ENCODE measurements around the gene PRKCA. TPM values are rescaled to one million over a fixed set of nuclear protein-coding genes. Genes with fewer than 3 reads are reported as not detected.

Gene PRKCA
- total RNA-seq, 1 experiment from 2014 or later: 20.7 TPM

DNA sequence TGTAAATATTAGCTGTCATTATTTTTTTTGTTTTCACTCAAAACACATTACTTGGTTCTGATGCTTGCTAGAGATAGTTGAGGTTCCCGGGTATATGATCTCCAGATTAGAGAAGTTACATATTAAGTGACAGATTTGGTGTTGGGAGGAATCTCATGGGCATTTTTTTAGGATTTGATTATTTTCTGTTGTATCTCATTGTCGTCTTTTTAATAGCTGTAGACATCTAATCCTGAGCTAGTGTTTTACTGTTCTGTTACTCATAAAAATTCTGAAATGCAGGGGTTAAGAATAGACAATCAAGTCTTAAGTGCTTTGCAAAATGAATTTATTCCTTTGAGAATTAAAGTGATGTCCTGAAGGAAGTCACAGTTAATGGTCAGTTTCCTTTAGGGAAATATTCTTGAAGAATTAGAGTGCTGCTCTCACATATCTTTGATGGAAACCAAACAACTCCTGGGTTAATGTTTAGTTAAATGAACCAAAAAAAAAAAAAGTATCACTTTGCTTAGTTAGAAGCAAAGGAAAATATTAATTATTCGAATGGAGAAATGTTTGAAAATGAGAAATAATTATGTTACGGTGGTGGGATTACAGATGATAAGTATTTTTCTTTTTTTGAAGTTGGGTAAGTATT lies 280.8 kb downstream of the PRKCA start:
- TF ChIP-seq, protein P1, sequence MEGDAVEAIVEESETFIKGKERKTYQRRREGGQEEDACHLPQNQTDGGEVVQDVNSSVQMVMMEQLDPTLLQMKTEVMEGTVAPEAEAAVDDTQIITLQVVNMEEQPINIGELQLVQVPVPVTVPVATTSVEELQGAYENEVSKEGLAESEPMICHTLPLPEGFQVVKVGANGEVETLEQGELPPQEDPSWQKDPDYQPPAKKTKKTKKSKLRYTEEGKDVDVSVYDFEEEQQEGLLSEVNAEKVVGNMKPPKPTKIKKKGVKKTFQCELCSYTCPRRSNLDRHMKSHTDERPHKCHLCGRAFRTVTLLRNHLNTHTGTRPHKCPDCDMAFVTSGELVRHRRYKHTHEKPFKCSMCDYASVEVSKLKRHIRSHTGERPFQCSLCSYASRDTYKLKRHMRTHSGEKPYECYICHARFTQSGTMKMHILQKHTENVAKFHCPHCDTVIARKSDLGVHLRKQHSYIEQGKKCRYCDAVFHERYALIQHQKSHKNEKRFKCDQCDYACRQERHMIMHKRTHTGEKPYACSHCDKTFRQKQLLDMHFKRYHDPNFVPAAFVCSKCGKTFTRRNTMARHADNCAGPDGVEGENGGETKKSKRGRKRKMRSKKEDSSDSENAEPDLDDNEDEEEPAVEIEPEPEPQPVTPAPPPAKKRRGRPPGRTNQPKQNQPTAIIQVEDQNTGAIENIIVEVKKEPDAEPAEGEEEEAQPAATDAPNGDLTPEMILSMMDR (IDR thresholded peaks at IDR 0.05; ENCODE audit: unreplicated experiment): no peak
- no TSS peak for BruUV-seq (replicated peaks)
- H3K27me3 Mint-ChIP-seq (ENCODE audit: insufficient read depth, unreplicated experiment): no peaks in the 10 kb centered on the region
- no peaks in the 10 kb centered on the region for H3K9me3 Mint-ChIP-seq (ENCODE audit: unreplicated experiment)
- no peak overlapping the region for H3K4me3 Mint-ChIP-seq (ENCODE audit: unreplicated experiment)
- H3K36me3 Mint-ChIP-seq (ENCODE audit: insufficient read depth, unreplicated experiment): no peaks in the 10 kb centered on the region
- DNase-seq (ENCODE audit: unreplicated experiment): no peak
- ChIA-PET POLR2A (no interaction called here), CTCF (no interaction called here)
- intact Hi-C loops (cut with micrococcal nuclease): no loop called here
- peaks cover 6% of the 10 kb centered on the region for H3K4me1 Mint-ChIP-seq (ENCODE audit: insufficient read depth, unreplicated experiment)
- no peak overlapping the region for H3K27ac Mint-ChIP-seq (ENCODE audit: low read depth, unreplicated experiment)

DNA sequence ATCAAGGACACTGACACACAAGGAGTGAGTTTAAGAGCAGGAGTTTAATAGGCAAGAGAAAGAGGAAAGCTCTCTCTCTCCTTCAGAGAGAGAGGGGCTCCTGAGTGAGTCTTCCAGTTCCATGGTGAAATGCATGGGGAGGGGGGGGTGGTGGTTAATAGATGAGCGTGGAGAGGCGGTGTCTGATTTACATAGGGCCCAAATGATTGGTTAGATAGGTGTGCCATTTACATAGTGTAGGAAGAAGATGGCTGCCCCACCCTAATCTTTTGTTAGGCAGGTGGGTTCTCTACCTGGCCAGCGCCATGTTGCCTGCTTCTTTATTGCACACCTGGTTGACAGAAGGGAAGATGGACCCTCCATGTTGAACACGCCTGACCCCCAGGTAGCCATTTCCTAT lies 282.5 kb downstream of the PRKCA start:
- BruUV-seq (replicated peaks): no TSS peak
- Mint-ChIP-seq H3K4me3 (ENCODE audit: unreplicated experiment) (no peak overlapping the region), H3K36me3 (ENCODE audit: insufficient read depth, unreplicated experiment) (no peaks in the 10 kb centered on the region), H3K27me3 (ENCODE audit: insufficient read depth, unreplicated experiment) (no peaks in the 10 kb centered on the region), H3K4me1 (ENCODE audit: insufficient read depth, unreplicated experiment) (no peaks in the 10 kb centered on the region), H3K27ac (ENCODE audit: low read depth, unreplicated experiment) (no peak overlapping the region), H3K9me3 (ENCODE audit: unreplicated experiment) (no peaks in the 10 kb centered on the region)
- DNase-seq (ENCODE audit: unreplicated experiment): no peak
- CTCF ChIA-PET: no interaction called here
- POLR2A ChIA-PET: no interaction called here
- intact Hi-C loops (cut with micrococcal nuclease): no loop called here
- TF ChIP-seq, protein P1 (IDR thresholded peaks at IDR 0.05; ENCODE audit: unreplicated experiment): no peak

DNA sequence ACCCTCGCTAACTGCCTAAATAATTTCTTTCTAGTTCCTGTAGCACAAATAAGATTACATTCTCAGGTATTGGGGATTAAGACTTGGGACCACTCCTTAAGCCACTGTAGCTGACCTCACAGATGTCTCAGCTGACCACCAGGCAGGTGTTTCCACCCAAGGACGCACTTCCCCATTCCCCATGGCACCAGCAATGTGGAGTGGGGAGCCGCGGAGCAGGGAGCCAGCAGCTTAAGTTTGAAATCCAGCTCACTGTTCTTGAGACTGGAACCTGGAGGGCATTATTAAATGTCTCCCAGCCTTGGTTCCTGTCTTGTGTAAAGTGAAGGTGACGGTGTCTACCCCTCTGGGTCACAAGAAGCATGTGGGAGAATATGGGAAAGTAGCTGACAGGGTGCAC lies 283.1 kb downstream of the PRKCA start:
- no peak for DNase-seq (ENCODE audit: unreplicated experiment)
- no peaks in the 10 kb centered on the region for H3K36me3 Mint-ChIP-seq (ENCODE audit: insufficient read depth, unreplicated experiment)
- intact Hi-C loops (cut with micrococcal nuclease): no loop called here
- H3K9me3 Mint-ChIP-seq (ENCODE audit: unreplicated experiment): no peaks in the 10 kb centered on the region
- TF ChIP-seq, protein P1 (IDR thresholded peaks at IDR 0.05; ENCODE audit: unreplicated experiment): no peak
- POLR2A ChIA-PET: no interaction called here
- no TSS peak for BruUV-seq (replicated peaks)
- H3K4me1 Mint-ChIP-seq (ENCODE audit: insufficient read depth, unreplicated experiment): no peaks in the 10 kb centered on the region
- no peaks in the 10 kb centered on the region for H3K27me3 Mint-ChIP-seq (ENCODE audit: insufficient read depth, unreplicated experiment)
- no peak overlapping the region for H3K27ac Mint-ChIP-seq (ENCODE audit: low read depth, unreplicated experiment)
- CTCF ChIA-PET: no interaction called here
- H3K4me3 Mint-ChIP-seq (ENCODE audit: unreplicated experiment): no peak overlapping the region

DNA sequence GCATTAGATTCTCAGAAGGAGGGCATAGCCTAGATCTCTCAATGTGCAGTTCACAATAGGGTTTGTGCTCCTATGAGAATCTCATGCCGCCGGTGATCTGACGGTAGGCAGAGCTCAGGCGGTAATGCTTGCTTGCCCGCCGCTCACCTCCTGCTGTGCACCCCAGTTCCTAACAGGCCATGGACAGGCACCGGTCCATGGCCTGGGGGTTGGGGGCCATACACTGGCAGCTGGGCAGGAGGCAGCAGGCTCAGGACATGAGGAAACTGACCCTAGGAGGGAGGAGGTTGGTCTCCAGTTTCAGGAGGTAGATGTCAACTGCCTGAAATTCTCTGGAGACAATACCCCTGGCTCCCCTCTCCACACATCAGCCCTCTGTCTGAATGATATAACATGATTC lies 287.5 kb downstream of the PRKCA start:
- H3K36me3 Mint-ChIP-seq (ENCODE audit: insufficient read depth, unreplicated experiment): no peaks in the 10 kb centered on the region
- no peaks in the 10 kb centered on the region for H3K27me3 Mint-ChIP-seq (ENCODE audit: insufficient read depth, unreplicated experiment)
- no TSS peak for BruUV-seq (replicated peaks)
- TF ChIP-seq, protein P1 (IDR thresholded peaks at IDR 0.05; ENCODE audit: unreplicated experiment): no peak
- POLR2A ChIA-PET: interaction anchor here (0.6 kb wide), 2 partner anchors 49 to 283 kb away, joined by 3 to 4 read pairs; no protein-coding TSS in a partner anchor
- no peak overlapping the region for H3K4me3 Mint-ChIP-seq (ENCODE audit: unreplicated experiment)
- no peaks in the 10 kb centered on the region for H3K4me1 Mint-ChIP-seq (ENCODE audit: insufficient read depth, unreplicated experiment)
- CTCF ChIA-PET: interaction anchor here (0.5 to 0.7 kb wide), 2 partner anchors 96 to 879 kb away, joined by 3 to 4 read pairs; no protein-coding TSS in a partner anchor
- intact Hi-C loops (cut with micrococcal nuclease): no loop called here
- H3K27ac Mint-ChIP-seq (ENCODE audit: low read depth, unreplicated experiment): no peak overlapping the region
- DNase-seq (ENCODE audit: unreplicated experiment): no peak
- no peaks in the 10 kb centered on the region for H3K9me3 Mint-ChIP-seq (ENCODE audit: unreplicated experiment)

Measured in MCF 10A (cell line).